Esophagus muscularis mucosa (tissue), 4 donors: ENCODE results near the gene SLC20A1. TPM values are rescaled to one million over a fixed set of nuclear protein-coding genes. Genes with fewer than 3 reads are reported as not detected.

Experiments used
- DNase-seq: peaks from one replicate; pipeline ENCODE4 v3.0.0-alpha.2; 2017; ENCODE audit errors: extremely low spot score
- H3K27ac ChIP-seq, 4 donors: fragments of 200-600 bp; sonication (generic); replicated peaks in 1 of 4; 1 replicate in 3 of 4; 2 replicates in 1 of 4; pipeline ENCODE4 v1.5.1; 2016 to 2019; ENCODE audit warnings: mild to moderate bottlenecking in 1 of 4
- H3K27me3 ChIP-seq, 4 donors: fragments of 200-600 bp; sonication (generic); one replicate each; pipeline versions ENCODE4 v1.5.1 to v1.6.0; 2016 to 2019
- H3K36me3 ChIP-seq, 4 donors: fragments of 200-600 bp; sonication (generic); one replicate each; pipeline ENCODE4 v1.5.1; 2016 to 2019
- H3K4me1 ChIP-seq, 4 donors: fragments of 200-600 bp; sonication (generic); one replicate each; pipeline ENCODE4 v1.5.1; 2016 to 2019
- H3K4me3 ChIP-seq, 4 donors: fragments of 200-600 bp; sonication (generic); 1 replicate in 2 of 4; 2 replicates in 2 of 4; pipeline ENCODE4 v1.5.1; 2016 to 2019; ENCODE audit warnings: mild to moderate bottlenecking in 4 of 4, moderate library complexity in 1 of 4
- H3K9me3 ChIP-seq, 4 donors: fragments of 200-600 bp; sonication (generic); 1 replicate in 3 of 4; 2 replicates in 1 of 4; pipeline ENCODE4 v1.5.1; 2016 to 2019
- EP300 ChIP-seq: sonication (generic); formaldehyde crosslinking; IDR thresholded peaks from one replicate; pipeline ENCODE4 v1.6.1; 2017; ENCODE audit warnings: antibody characterized with exemption
- POLR2A ChIP-seq: fragments of 450-650 bp; IDR thresholded peaks from one replicate; pipeline ENCODE4 v1.6.1; 2017; ENCODE audit warnings: antibody characterized with exemption, moderate library complexity, mild to moderate bottlenecking, low read depth
- POLR2AphosphoS5 ChIP-seq, 2 donors: sonication (generic); formaldehyde crosslinking; IDR thresholded peaks; one replicate each; pipeline ENCODE4 v1.6.1; 2017; ENCODE audit warnings: antibody characterized with exemption in 2 of 2
- WGBS: methylation state at CpG from one replicate; pipeline ENCODE4 v1.1.5; 2018; 5-methylcytosine and 5-hydroxymethylcytosine counted together
- intact Hi-C: fragments of 100-400 bp; cut with DNase I; formaldehyde crosslinking; loops from one replicate; pipeline ENCODE4 v1.15.1; 2023
- total RNA-seq, 4 donors: library from RNA; depleted of rRNA; stranded (reverse); fragments of >200 nt; gene quantifications; one replicate each; pipeline versions ENCODE4 v1.1.0 to v1.2.1, GENCODE V29; 2016
- TF ChIP-seq, protein P1 (sequence below), 3 experiments: fragments of 200-600 bp in 2 of 3; fragments of 450-650 bp in 1 of 3; sonication (generic) in 2 of 3; IDR thresholded peaks; one replicate each; pipeline ENCODE4 v1.5.1; 2017 to 2019; ENCODE audit warnings: antibody characterized with exemption in 3 of 3, mild to moderate bottlenecking in 2 of 3, moderate library complexity in 1 of 3

Gene SLC20A1
- total RNA-seq, 4 donors from 2014 or later: 12.0 to 34.1 (median 14.9) TPM

- Histone ChIP-seq H3K4me3 (no peak overlapping the region), H3K27me3 (no peaks in the 10 kb centered on the region), H3K27ac (no peak overlapping the region), H3K36me3 (peaks cover 15 to 100% (median 94%) of the 10 kb centered on the region in 4 donors), H3K4me1 (peaks cover 0 to 6% (median 2%) of the 10 kb centered on the region in 4 donors), H3K9me3 (no peaks in the 10 kb centered on the region)
- DNase-seq: no peak
- TF ChIP-seq, protein P1, sequence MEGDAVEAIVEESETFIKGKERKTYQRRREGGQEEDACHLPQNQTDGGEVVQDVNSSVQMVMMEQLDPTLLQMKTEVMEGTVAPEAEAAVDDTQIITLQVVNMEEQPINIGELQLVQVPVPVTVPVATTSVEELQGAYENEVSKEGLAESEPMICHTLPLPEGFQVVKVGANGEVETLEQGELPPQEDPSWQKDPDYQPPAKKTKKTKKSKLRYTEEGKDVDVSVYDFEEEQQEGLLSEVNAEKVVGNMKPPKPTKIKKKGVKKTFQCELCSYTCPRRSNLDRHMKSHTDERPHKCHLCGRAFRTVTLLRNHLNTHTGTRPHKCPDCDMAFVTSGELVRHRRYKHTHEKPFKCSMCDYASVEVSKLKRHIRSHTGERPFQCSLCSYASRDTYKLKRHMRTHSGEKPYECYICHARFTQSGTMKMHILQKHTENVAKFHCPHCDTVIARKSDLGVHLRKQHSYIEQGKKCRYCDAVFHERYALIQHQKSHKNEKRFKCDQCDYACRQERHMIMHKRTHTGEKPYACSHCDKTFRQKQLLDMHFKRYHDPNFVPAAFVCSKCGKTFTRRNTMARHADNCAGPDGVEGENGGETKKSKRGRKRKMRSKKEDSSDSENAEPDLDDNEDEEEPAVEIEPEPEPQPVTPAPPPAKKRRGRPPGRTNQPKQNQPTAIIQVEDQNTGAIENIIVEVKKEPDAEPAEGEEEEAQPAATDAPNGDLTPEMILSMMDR (IDR thresholded peaks at IDR 0.05): no peak
- no peak for TF ChIP-seq POLR2A
- TF ChIP-seq EP300: no peak
- TF ChIP-seq POLR2AphosphoS5 (IDR thresholded peaks at IDR 0.05): no peak
- intact Hi-C loops: no loop called here
Measured at GRCh38 chr2:112660138-112660537, 14.4 kb downstream of the SLC20A1 start.

DNA sequence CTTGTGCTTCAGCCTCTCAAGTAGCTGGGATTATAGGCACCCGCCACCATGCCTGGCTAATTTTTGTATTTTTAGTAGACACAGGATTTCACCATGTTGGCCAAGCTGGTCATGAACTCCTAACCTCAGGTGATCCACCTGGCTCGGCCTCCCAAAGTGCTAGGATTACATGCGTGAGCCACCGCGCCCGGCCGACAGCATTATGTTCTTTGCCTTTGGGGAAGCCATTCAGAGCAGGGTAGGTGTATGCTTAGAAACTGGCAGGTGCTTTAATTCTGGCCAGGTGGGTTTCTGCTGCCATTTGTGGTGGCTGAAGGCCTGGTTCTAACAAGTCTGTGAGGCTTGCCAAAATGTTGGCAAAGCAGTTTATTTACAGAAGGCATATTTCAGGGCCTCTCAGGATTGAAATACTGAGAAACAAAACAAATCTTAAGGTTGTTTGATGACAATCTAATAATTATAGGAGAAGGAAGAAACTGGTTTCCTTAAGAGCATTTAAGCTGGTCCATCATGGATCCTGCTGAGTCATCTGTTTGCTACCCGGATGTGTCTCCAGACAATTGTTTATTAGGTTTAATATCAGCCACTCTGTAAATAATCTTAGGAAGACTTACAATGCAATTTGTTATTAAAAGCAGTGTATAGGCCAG lies 16.0 kb downstream of the SLC20A1 start:
- Histone ChIP-seq H3K9me3 (no peaks in the 10 kb centered on the region), H3K27ac (no peak overlapping the region), H3K36me3 (peaks cover 15 to 90% (median 85%) of the 10 kb centered on the region in 4 donors), H3K27me3 (no peaks in the 10 kb centered on the region), H3K4me3 (no peak overlapping the region), H3K4me1 (peaks cover 0 to 6% (median 2%) of the 10 kb centered on the region in 4 donors)
- 94% methylated on average over 8 of the region's 8 CpGs for WGBS
- no peak for DNase-seq
- intact Hi-C loops: no loop called here
- TF ChIP-seq EP300 (no peak), POLR2A (no peak)

- H3K9me3 ChIP-seq: no peaks in the 10 kb centered on the region
- TF ChIP-seq EP300 (no peak), POLR2AphosphoS5 (IDR thresholded peaks at IDR 0.05) (no peak), POLR2A (no peak)
- TF ChIP-seq, protein P1 (IDR thresholded peaks at IDR 0.05): no peak
- no peaks in the 10 kb centered on the region for H3K27me3 ChIP-seq
- H3K4me1 ChIP-seq: peaks cover 0 to 6% (median 2%) of the 10 kb centered on the region in 4 donors
- no peak overlapping the region for H3K4me3 ChIP-seq
- H3K36me3 ChIP-seq: peaks cover 15 to 81% (median 76%) of the 10 kb centered on the region in 4 donors
- intact Hi-C loops: no loop called here
- no peak overlapping the region for H3K27ac ChIP-seq
- 82% methylated on average over 3 of the region's 3 CpGs for WGBS
- no peak for DNase-seq
Measured at GRCh38 chr2:112662704-112663103, 17.0 kb downstream of the SLC20A1 start.

DNA sequence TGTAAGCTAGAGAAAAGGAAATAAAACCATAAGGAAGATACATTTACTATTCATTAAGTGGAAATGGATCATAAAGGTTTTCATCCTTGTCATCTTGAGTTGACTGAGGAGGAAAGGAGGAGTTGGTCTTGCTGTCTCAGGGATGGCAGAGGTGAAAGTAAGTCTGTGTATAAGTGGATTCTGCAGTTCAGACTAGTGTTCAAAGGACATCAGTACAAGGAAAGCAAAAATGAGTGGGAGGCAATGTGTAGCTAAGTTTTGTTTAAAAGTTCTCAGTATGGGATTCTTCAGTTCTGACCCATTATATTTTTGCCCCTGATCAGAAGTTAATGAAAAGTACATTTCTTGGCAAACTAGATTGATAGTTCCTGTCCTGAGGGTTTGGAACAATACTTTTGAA lies 18.9 kb downstream of the SLC20A1 start:
- Histone ChIP-seq H3K36me3 (peaks cover 15 to 61% (median 57%) of the 10 kb centered on the region in 4 donors), H3K4me3 (no peak overlapping the region)

DNA sequence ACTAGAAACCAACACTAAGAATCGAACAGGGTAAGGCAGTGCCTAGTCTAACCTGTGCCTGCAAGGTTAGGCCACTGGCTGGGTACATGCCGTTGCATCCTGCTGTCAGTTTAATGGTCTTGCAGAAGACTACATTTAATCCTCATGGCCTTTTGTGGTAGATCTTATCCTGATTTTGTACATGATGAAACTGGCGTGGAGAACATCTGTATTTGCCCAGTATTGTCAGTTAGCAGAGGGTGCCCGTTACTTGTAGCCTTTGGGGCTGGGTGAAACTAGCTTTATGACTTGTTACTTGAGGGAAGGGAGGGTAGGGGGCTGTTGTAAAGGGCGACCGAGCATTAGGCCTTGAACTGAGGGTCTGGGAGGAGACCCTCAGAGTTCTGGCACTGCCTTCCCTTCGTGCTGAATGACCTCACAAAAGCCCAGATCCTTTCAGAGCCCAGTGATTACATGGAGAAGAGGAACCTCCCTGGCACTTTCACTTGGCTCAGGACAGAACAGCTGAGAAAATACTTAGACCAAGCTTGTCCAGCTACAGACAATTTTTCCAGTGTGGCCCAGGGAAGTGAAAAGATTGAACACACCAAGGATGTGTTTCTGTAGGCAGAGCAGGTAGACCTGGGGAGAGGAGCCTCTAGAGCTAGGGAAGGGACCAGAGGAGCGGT lies 19.5 kb downstream of the SLC20A1 start:
- Histone ChIP-seq H3K27ac (no peak overlapping the region), H3K27me3 (no peaks in the 10 kb centered on the region), H3K9me3 (no peaks in the 10 kb centered on the region), H3K4me1 (peaks cover 0 to 6% (median 2%) of the 10 kb centered on the region in 4 donors), H3K4me3 (no peak overlapping the region), H3K36me3 (peaks cover 15 to 55% (median 51%) of the 10 kb centered on the region in 4 donors)
- no peak for DNase-seq
- intact Hi-C loops: no loop called here
- WGBS: 90% methylated on average over 8 of the region's 8 CpGs
- TF ChIP-seq POLR2A: no peak
- TF ChIP-seq EP300: no peak
- TF ChIP-seq, protein P1 (IDR thresholded peaks at IDR 0.05): no peak
- no peak for TF ChIP-seq POLR2AphosphoS5 (IDR thresholded peaks at IDR 0.05)

More for the DNA sequence above, 18.9 kb downstream of the SLC20A1 start:
- Histone ChIP-seq H3K4me1 (peaks cover 0 to 6% (median 2%) of the 10 kb centered on the region in 4 donors), H3K27me3 (no peaks in the 10 kb centered on the region), H3K9me3 (no peaks in the 10 kb centered on the region), H3K27ac (no peak overlapping the region)
- DNase-seq: no peak
- TF ChIP-seq POLR2AphosphoS5 (IDR thresholded peaks at IDR 0.05) (no peak), EP300 (no peak)
- intact Hi-C loops: no loop called here
